SKM-1 treated with dmso at 0.1 percent for 144 hours (cell line): ENCODE measurements around the gene BSDC1.
A peak's percentile ranks its signal among the peaks of the same experiment; 100 is the strongest.
"Not testable (repeated sequence)": the region's sequence is repeated elsewhere in the genome, so short reads cannot be mapped to it uniquely, and the experiment has no call there.

Experiments
- DNase-seq: peaks from one replicate; lab custom pipeline; 2025; ENCODE audit not compliant: unreplicated experiment; lab: John Stamatoyannopoulos, UW

BSDC1 gene

GRCh38 chr1:32361308-32361673, 33.0 kb downstream of the BSDC1 start:
- no peak for DNase-seq

DNA sequence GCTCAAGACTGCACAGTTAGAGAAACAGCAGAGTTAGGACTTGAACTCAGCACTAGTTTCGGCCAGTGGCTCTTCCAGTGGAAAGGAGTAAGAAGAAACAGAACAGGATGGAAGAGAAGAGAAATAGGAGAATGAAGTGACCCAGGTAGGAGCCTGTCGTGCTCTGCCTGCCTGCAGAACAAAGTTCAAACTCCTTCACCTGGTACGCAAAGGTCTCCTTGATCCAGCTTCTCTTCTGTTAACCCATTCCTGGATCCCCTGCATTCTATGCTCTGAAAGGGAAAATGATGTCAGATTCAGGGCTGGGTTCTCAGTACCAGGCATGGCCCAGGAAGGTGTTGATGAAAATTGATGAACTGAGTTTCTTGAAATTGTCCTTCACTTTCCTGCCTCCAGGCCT, 35.8 kb downstream of the BSDC1 start:
- DNase-seq: no peak

- DNase-seq: no peak
Observed at GRCh38 chr1:32357614-32358013, 36.6 kb downstream of the BSDC1 start.

- no peak for DNase-seq
Observed at GRCh38 chr1:32356478-32356877, 37.8 kb downstream of the BSDC1 start.

GRCh38 chr1:32355778-32356177, 38.5 kb downstream of the BSDC1 start:
- not testable (repeated sequence) for DNase-seq

- DNase-seq: peak; percentile 40
Observed at GRCh38 chr1:32353886-32354570, 40.2 kb downstream of the BSDC1 start.

GRCh38 chr1:32353431-32353830, 40.8 kb downstream of the BSDC1 start:
- no peak for DNase-seq

DNA sequence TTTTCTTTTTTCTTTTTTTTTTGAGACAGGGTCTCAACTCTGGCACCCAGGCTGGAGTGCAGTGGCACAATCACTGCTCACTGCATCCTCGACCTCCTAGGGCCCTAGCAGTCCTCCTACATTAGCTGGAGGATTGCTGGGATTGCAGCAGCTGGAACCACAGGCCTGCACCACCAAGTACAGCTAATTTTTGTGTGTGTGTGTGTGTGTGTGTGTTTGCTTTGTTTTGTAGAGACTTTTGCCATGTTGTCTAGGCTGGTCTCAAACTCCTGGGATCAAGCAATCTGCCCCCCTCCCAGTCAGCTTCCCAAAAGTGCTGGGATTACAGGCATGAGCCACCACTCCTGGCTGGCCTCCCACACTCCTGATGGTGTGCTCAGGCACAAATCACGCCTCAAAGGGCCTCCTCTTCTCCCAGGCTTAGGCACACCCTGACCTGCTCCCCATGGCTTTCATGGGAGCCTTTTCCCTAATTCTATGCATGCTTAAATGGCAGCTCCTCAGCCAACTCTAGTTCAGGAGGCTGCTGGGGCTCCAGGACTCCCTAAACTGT, 41.3 kb downstream of the BSDC1 start:
- DNase-seq: no peak

DNA sequence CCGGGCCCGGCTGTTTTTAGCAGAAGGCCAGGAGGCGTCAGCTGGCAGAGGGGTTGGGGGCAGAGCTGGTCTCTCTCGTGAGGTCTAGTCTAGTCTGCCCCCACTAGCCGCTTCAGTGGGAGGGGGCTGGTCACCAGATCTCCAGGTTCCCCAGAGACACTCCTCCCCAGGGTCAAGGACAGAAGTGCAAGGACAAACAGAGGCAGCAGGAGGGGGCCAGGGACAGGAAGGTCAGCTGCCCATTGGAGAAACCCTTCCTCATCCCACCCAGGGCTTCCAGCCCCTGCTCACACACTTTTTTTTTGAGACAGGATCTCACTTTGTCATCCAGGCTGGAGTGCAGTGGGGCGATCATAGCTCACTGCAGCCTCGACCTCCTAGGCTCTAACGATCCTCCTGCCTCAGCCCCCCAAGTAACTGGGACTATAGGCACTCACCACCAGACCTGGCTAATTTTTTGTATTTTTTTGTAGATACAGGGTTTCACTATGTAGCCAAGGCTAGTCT, 41.9 kb downstream of the BSDC1 start:
- DNase-seq: no peak

DNA sequence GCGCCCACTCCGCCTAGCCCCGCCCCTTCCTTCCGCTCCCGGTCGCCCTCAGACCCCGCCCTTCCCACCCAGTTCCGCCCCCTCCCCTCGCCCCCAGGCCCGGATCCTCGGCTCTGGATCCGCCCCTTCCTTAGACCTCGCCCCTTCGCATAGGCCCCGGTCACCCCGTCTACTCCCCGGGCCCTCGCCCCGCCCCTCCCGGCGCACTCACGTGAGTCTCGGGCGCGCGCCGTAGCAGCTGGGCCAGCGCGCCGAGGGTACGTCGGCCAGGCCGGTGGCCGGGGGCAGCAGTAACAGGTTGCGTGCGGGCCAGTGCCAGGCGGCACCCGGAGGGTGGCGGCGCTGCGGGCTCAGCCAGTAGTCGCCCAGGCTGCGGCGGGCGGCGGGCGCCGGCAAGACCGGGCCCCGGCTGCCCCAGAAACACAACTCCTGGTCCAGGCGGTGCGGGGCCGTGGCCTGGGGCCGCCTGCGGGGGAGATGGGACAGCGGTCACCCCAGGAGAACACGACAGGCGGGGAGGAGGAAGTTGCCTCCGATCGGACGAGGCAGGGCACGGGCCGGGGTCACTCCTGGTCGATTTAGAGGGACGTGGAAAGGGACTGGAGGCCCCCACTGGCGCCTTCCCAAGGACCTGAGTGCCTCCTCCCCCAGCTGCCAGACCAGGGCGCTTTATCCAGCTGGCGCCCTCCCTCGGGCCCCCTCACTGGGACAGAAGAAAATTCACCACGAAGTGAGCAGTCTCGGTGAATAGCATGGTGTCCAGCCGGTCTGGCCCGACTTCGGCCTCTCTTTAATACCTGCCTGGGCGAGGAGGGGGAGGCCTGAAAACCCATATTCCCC, 42.6 kb downstream of the BSDC1 start:
- DNase-seq: peak; percentile 64

DNA sequence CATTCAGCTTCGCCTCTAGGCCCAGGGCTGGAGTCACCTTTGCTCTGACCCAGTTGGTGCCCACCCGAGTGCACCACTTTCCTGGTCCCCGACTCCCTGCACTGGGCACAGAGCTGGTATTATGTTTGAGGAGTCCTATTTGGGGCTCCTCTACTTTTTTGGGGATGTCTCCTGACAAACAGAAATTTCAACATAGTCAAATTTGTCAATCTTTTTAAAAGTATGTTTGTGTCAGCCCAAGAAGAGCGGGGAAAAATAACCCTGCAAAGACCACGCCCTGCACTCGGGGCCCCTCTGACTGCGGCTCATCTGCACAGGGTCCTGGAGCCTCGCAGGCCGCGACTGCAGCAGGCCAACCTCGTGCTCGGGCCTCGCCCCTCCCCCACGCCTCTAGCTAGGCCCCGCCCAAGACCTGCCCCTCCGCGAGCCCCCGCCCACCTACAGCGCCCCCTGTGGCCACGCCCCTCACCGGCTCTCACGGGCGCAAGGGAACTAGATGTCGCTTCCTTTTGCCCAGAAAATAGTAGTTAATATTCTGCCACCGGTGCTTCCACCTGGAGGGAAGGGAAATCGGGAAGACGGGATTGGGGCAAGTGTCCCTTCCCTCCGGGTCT, 43.3 kb downstream of the BSDC1 start:
- DNase-seq: peak; percentile 64

DNA sequence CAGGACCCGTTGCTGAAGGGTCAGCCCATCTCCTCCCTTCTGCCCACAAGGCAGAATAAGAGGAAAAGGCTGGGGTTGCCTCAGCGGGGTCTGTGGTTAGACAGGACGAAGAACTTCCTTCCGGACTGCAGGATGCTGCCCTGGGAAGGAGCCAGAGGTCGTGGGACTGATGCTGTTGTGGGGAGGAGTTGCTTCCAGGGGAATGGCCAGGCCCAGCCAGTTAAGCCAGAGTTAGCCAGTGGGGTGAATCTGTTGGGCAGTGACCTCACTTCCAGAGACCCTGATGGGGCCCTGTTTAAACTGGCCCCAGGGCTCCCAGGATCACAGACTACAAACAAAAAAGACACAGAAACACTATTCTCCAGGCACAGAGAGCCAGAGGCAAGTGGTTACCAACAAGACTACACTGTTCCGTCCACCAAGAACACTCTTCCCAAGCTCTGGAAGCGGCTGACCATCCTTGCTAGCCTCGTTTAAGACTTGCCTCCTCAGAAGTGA, 45.0 kb downstream of the BSDC1 start:
- peak; percentile 76 for DNase-seq

- no peak for DNase-seq
Observed at GRCh38 chr1:32346532-32347157, 47.6 kb downstream of the BSDC1 start.

- DNase-seq: no peak
Observed at GRCh38 chr1:32345289-32345827, 48.9 kb downstream of the BSDC1 start.

- DNase-seq: no peak
Observed at GRCh38 chr1:32342704-32343103, 51.5 kb downstream of the BSDC1 start.

- DNase-seq: no peak
Observed at GRCh38 chr1:32341971-32342370, 52.3 kb downstream of the BSDC1 start.

DNA sequence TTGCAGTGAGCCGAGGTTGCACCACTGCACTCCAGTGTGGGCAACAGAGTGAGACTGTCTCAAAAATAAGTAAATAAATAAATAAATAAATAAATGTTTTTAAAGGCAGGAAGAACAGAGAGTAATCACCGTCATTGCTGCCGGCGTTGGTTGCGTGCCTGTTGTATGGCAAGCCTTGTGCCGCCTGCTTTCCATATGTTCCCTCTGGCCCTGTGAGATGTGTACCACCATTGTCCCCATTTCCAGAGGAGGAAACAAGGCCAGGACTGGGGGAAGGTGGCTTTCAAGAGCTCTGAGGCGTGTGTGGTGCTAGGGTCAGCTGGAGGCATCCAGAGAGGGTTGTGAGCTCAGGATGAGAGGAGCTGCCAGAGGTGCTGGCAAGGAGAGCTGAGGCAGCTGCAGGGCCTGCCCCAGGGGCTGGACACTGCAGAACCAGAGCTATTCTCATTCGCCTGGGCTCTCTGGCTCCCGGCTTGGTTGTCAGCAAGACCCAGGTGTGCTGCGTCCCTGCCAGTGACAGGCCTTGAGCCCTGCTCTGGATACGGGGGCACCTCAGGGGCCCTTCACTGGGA, 53.0 kb downstream of the BSDC1 start:
- DNase-seq: no peak

DNA sequence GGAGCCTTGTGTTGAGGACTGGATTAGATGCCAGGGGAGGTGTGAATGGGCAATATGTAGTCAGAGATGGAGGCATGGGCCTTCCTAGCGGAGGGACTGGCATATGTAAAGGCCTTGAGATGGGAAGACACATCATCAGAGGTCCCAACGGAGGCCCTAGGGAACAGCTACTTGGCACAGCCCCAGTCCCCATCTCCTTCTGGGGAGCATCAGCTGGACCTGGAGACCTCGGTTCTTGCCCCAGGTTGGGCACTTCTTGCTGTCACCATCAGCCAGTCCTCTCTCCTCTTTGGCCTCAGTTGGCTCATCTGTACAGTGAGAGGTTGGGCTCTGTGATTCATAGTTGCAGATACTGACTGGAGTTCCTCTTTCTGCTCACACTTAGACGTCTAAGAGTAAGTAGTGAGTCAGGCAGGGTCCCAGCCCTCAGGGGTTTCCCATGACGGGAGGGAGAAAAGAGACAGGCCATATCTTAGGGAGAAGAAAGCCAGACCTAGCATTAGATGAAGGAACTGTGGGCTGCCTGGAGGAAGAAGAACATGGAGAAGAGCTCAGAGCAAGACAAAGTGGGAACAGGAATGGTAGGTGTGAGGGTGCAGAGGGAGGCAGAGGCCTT, 54.8 kb downstream of the BSDC1 start:
- peak; percentile 80 for DNase-seq

- no peak for DNase-seq
Observed at GRCh38 chr1:32338637-32339145, 55.5 kb downstream of the BSDC1 start.
